Adrenal gland (tissue), 12 donors: ENCODE measurements around the gene NELL2. TPM values are rescaled to one million over a fixed set of nuclear protein-coding genes. Genes with fewer than 3 reads are reported as not detected.

ENCODE experiments used
- DNase-seq, 7 donors: peaks; one replicate each; pipeline ENCODE4 v3.0.0-alpha.2; 2019 to 2020
- H3K27ac ChIP-seq, 5 donors: fragments of 200-600 bp; sonication (generic) in 4 of 5; 1 replicate in 3 of 5; 2 replicates in 2 of 5; pipeline versions ENCODE4 v1.5.1 to v1.8.0; 2016 to 2020; ENCODE audit warnings: mild to moderate bottlenecking in 1 of 5
- H3K27me3 ChIP-seq: fragments of 200-600 bp; 2 replicates; pipeline ENCODE4 v1.8.0; 2021
- H3K36me3 ChIP-seq, 2 donors: fragments of 200-600 bp; replicated peaks in 1 of 2; 1 replicate in 1 of 2; 2 replicates in 1 of 2; pipeline versions ENCODE4 v1.5.1 to v1.8.0; 2018 to 2022
- H3K4me1 ChIP-seq, 2 donors: fragments of 200-600 bp; replicated peaks in 1 of 2; 1 replicate in 1 of 2; 2 replicates in 1 of 2; pipeline versions ENCODE4 v1.5.1 to v1.8.0; 2018 to 2021
- H3K4me3 ChIP-seq, 4 donors: fragments of 200-600 bp; sonication (generic) in 3 of 4; one replicate each; pipeline ENCODE4 v1.5.1; 2016 to 2018
- H3K9me3 ChIP-seq, 3 donors: fragments of 200-600 bp; sonication (generic) in 1 of 3; replicated peaks in 1 of 3; 1 replicate in 2 of 3; 2 replicates in 1 of 3; pipeline versions ENCODE4 v1.5.1 to v1.8.0; 2016 to 2021
- CTCF ChIP-seq, 6 experiments: fragments of 450-650 bp in 4 of 6; fragments of 200-600 bp in 2 of 6; sonication (generic) in 1 of 6; IDR thresholded peaks; 1 replicate in 5 of 6; 2 replicates in 1 of 6; pipeline versions ENCODE4 v1.5.1 to v1.8.0; 2016 to 2021; ENCODE audit warnings: antibody characterized with exemption in 6 of 6, mild to moderate bottlenecking in 2 of 6, moderate library complexity in 1 of 6
- POLR2A ChIP-seq, 2 donors: fragments of 450-650 bp; IDR thresholded peaks; one replicate each; pipeline ENCODE4 v1.6.1; 2017; ENCODE audit warnings: antibody characterized with exemption in 2 of 2, mild to moderate bottlenecking in 2 of 2, moderate library complexity in 1 of 2
- WGBS, 4 donors: extraction: QIAGEN DNeasy Blood & Tissue Kit in 2 of 4; methylation state at CpG; one replicate each; pipeline versions ENCODE4 v1.1.5 to v1.1.7; 2013 to 2017; 5-methylcytosine and 5-hydroxymethylcytosine counted together
- intact Hi-C, 2 donors: fragments of 100-400 bp; cut with DNase I; formaldehyde crosslinking; loops; one replicate each; pipeline versions ENCODE4 v1.14.1 to v1.15.0; 2022 to 2023
- polyA plus RNA-seq, 3 donors: library from polyadenylated mRNA; stranded (reverse); fragments of 200-250 nt in 2 of 3; fragments of 350-450 nt in 1 of 3; fragmentation: Illumina TruSeq in 1 of 3; extraction: RNeasy Lipid Tissue Mini Kit (QIAGEN cat#74804) in 1 of 3; gene quantifications; one replicate each; pipeline ENCODE4 v1.2.3, GENCODE V29; 2013 to 2014
- total RNA-seq, 9 donors: library from RNA; depleted of rRNA in 4 of 9; stranded (reverse); fragments of >200 nt in 4 of 9; fragments of 120-200 nt in 1 of 9; fragmentation: NEBNext Ultra II Directional in 1 of 9; extraction: Animal tissue kit (Norgen Biotek cat#: 25700) in 1 of 9; gene quantifications; one replicate each; pipeline versions ENCODE4 v1.1.0 to v1.2.4, GENCODE V29; 2013 to 2023
- donor health status: healthy with polysubstance abuse.
- donor health status: Bipolar disorder and iron deficiency.
- donor health status: DM: yes; HTN: yes; CAD: no.
- donor health status: DM: no; HTN: no; CAD: no.
- donor health status: DM: no; HTN: no; CAD: no.
- donor health status: DM: yes; HTN: yes; CAD: no.

Gene NELL2
- total and polyA plus RNA-seq, 12 donors, result 0.35 to 26.5 (median 6.0) TPM; not detected in 1

DNA sequence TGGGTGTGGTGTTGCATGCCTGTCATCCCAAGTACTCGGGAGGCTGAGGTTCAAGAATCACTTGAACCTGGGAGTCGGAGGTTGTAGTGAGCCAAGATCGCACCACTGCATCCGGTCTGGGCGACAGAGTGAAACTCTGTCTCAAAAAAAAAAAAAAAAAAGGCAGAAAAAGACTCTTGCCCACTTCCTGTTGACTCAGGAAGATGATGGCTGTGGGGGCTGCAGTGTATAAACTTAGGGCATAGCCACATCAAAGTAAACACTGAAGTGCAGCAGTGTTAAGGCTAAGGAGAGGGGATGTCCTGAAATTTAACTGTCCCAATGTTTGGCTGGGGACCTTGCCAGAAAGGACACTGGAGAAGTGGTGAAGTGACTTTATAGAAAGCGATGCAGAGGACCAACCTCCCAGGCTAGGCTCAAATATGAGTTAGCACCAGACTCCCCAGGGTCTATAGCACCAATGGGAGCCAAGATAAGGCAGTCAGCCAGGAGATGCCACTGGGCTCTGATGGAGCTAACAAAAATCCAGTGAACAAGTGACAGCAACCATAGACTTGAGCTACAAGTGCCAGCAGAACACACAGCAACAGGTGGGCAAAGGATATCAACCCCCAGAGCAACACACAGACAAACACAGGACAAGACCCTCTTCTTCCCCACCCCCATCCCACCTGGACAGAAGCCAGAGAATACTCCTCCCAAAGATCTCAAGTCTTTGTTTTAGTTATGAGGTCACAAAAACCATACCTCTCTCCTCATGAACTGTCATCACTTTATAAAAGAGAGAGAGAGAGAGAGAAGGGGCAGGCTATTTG lies 28.0 kb downstream of the NELL2 start:
- Histone ChIP-seq H3K27ac (no peak overlapping the region), H3K4me1 (no peaks in the 10 kb centered on the region), H3K36me3 (no peaks in the 10 kb centered on the region), H3K4me3 (no peak overlapping the region), H3K9me3 (no peaks in the 10 kb centered on the region), H3K27me3 (no peaks in the 10 kb centered on the region)
- TF ChIP-seq POLR2A (IDR thresholded peaks at IDR 0.05) (no peak), CTCF (IDR thresholded peaks at IDR 0.05) (no peak)
- WGBS, 4 donors, result 60 to 78% (median 67%) methylated on average over 6 of the region's 6 CpGs
- DNase-seq, result no peak
- intact Hi-C loops, result no loop called here

DNA sequence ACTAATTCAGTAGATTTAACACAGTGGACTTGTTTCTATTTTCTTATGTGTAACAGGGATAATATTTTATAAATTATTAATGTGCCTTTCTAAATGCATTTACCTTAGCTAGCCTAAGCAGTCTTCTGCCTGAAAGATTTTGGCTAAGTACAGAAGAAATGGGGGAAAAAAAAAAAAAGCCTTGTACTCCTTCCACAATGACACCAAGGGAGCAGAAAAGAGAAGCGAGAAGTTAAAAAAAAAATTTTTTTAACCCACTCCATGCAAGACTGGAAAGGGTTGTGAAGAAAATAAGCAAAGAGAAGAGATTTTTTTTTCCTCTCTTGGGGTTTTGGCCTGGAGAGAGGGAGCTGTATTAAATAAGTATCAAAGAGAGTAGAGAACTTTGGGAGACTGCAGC lies 28.7 kb downstream of the NELL2 start:
- no peaks in the 10 kb centered on the region for H3K9me3 ChIP-seq
- no peaks in the 10 kb centered on the region for H3K4me1 ChIP-seq
- TF ChIP-seq CTCF (IDR thresholded peaks at IDR 0.05), result no peak
- no peak for DNase-seq
- intact Hi-C loops, result no loop called here
- no peaks in the 10 kb centered on the region for H3K36me3 ChIP-seq
- H3K4me3 ChIP-seq, result no peak overlapping the region
- H3K27ac ChIP-seq, result no peak overlapping the region
- no peaks in the 10 kb centered on the region for H3K27me3 ChIP-seq
- WGBS, 4 donors, result 33 to 43% (median 41%) methylated on average over 1 of the region's 1 CpG

DNA sequence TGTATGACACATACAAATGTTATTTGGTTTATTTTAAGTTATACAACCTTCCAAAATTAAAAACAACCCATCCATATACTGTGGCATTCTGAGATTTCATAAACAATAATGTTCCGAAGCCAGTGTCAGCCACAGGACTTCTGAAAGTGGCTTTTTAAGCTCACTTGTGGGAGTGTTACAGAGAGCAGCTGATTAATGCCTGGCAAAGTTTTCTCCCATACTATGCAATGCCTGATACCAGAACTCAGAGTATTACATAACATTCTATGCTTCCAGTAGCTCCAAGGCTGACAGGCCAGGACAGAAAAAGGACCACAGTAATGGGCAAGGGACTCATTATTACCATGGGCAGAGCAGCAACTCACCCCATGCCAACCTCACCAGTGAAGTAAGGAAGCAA lies 29.3 kb downstream of the NELL2 start:
- Histone ChIP-seq H3K4me1 (no peaks in the 10 kb centered on the region), H3K27ac (no peak overlapping the region), H3K4me3 (no peak overlapping the region), H3K36me3 (no peaks in the 10 kb centered on the region), H3K27me3 (no peaks in the 10 kb centered on the region), H3K9me3 (no peaks in the 10 kb centered on the region)
- WGBS, 4 donors, result 56 to 85% (median 79%) methylated on average over 1 of the region's 1 CpG
- no peak for DNase-seq
- intact Hi-C loops, result no loop called here
- TF ChIP-seq CTCF (IDR thresholded peaks at IDR 0.05) (no peak), POLR2A (IDR thresholded peaks at IDR 0.05) (no peak)

DNA sequence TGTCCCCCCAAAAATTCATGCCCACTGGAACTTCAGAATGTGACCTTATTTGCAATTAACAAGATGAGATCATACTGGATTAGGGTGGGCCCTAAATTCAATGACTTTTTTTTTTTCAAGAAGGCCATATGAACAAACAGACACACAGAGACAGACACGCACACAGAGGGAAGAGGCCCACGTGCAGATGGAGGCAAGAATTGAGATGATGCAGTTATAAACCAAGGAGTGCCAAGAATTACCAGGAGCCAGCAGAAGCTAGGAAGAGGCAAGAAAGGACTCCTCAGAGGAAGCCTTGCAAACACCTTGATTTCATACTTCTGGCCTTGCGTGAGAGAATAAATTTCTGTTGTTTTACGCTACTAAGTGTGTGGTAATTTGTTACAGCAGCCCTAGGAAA lies 33.4 kb downstream of the NELL2 start:
- WGBS, 4 donors, result 68 to 81% (median 74%) methylated on average over 4 of the region's 4 CpGs

More for the DNA sequence above, 33.4 kb downstream of the NELL2 start:
- no peak overlapping the region for H3K4me3 ChIP-seq
- TF ChIP-seq POLR2A (IDR thresholded peaks at IDR 0.05), result no peak
- TF ChIP-seq CTCF (IDR thresholded peaks at IDR 0.05), result no peak
- H3K36me3 ChIP-seq, result no peaks in the 10 kb centered on the region
- no peaks in the 10 kb centered on the region for H3K9me3 ChIP-seq
- no peaks in the 10 kb centered on the region for H3K4me1 ChIP-seq
- no peaks in the 10 kb centered on the region for H3K27me3 ChIP-seq
- intact Hi-C loops, result no loop called here
- H3K27ac ChIP-seq, result no peak overlapping the region
- DNase-seq, result no peak
